GM21723 (cell line): Measurements from ENCODE around the gene OVAAL.

Experiments
- ATAC-seq: cut with Tn5 transposase; IDR thresholded peaks from one replicate; pipeline ENCODE4 v1.9.1; 2021; ENCODE audit warnings: mild to moderate bottlenecking, moderate library complexity; ENCODE audit not compliant: unreplicated experiment

OVAAL gene

GRCh38 chr1:180568184-180568583 is 9.4 kb downstream of the OVAAL start:
- ATAC-seq: no peak

GRCh38 chr1:180571060-180571831 is 12.5 kb downstream of the OVAAL start:
- no peak for ATAC-seq

- ATAC-seq: no peak
These were observed 13.3 kb downstream of the OVAAL start for GRCh38 chr1:180571832-180572636.

- ATAC-seq: no peak
These were observed 14.0 kb downstream of the OVAAL start for GRCh38 chr1:180572760-180573159.

- ATAC-seq: no peak
These were observed 15.4 kb downstream of the OVAAL start for GRCh38 chr1:180574031-180574713.

GRCh38 chr1:180577361-180577760 is 18.6 kb downstream of the OVAAL start:
- no peak for ATAC-seq

- no peak for ATAC-seq
These were observed 21.3 kb downstream of the OVAAL start for GRCh38 chr1:180579961-180580611.

- ATAC-seq: no peak
These were observed 22.9 kb downstream of the OVAAL start for GRCh38 chr1:180581635-180582039.

- no peak for ATAC-seq
These were observed 26.1 kb downstream of the OVAAL start for GRCh38 chr1:180584869-180585268.

GRCh38 chr1:180585994-180586359 is 27.2 kb downstream of the OVAAL start:
- no peak for ATAC-seq

GRCh38 chr1:180586671-180587155 is 27.9 kb downstream of the OVAAL start:
- ATAC-seq: no peak

- ATAC-seq: no peak
These were observed 29.4 kb downstream of the OVAAL start for GRCh38 chr1:180588121-180588520.

GRCh38 chr1:180590889-180591288 is 32.1 kb downstream of the OVAAL start:
- no peak for ATAC-seq

GRCh38 chr1:180593382-180593781 is 34.6 kb downstream of the OVAAL start:
- ATAC-seq: no peak

GRCh38 chr1:180594723-180595122 is 36.0 kb downstream of the OVAAL start:
- no peak for ATAC-seq

- no peak for ATAC-seq
These were observed 37.2 kb downstream of the OVAAL start for GRCh38 chr1:180595966-180596365.

- ATAC-seq: no peak
These were observed 38.8 kb downstream of the OVAAL start for GRCh38 chr1:180597520-180597919.

GRCh38 chr1:180598333-180598974 is 39.7 kb downstream of the OVAAL start:
- ATAC-seq: no peak

GRCh38 chr1:180600343-180600742 is 41.6 kb downstream of the OVAAL start:
- ATAC-seq: no peak

- ATAC-seq: no peak
These were observed 42.7 kb downstream of the OVAAL start for GRCh38 chr1:180601512-180601911.
